Vagina (tissue), 2 donors: Measurements from ENCODE around the gene CYREN.

Source experiments
- POLR2A ChIP-seq, 2 donors: fragments of 450-650 bp; IDR thresholded peaks; one replicate each; pipeline ENCODE4 v1.6.1; 2017; ENCODE audit warnings: antibody characterized with exemption in 2 of 2, mild to moderate bottlenecking in 2 of 2, moderate library complexity in 2 of 2
- TF ChIP-seq, protein P1 (sequence below), 3 experiments: fragments of 450-650 bp in 2 of 3; fragments of 200-600 bp in 1 of 3; sonication (generic) in 1 of 3; IDR thresholded peaks; one replicate each; pipeline ENCODE4 v1.5.1; 2017 to 2019; ENCODE audit warnings: antibody characterized with exemption in 3 of 3, mild to moderate bottlenecking in 2 of 3, moderate library complexity in 2 of 3

DNA sequence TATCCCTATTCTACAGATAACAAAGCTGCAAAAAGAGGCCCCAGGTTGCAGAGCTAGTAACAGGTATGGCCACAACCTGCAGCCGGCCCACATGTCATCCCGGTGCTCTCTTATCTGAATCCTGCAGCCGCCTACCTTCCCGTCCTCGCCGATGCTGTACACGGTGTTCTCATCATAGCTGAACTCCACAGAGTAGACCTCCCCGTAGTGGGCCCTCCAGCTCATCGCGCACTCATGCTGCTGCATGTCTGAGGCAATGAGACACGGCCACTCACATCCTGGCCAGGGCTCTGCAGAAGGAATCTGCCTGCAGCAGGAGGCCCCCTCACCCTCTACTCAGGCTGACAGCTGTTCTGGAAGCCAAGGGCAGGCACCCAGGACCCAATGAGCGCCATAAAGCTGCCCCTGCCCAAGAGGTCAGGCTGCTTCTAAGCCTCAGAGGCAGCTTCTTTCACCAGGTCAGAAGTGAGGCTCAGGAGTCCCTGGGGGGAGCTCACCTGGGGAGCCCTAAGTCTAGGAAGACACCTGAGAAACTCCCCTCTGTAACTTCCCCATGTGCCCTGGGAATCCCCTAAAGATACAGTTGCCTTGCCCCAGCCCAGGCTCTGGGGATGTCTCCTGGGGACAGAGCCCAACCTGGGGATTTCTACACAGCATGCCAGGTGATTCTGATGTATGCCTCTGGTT lies 17.9 kb upstream of the CYREN start:
- TF ChIP-seq, protein P1, sequence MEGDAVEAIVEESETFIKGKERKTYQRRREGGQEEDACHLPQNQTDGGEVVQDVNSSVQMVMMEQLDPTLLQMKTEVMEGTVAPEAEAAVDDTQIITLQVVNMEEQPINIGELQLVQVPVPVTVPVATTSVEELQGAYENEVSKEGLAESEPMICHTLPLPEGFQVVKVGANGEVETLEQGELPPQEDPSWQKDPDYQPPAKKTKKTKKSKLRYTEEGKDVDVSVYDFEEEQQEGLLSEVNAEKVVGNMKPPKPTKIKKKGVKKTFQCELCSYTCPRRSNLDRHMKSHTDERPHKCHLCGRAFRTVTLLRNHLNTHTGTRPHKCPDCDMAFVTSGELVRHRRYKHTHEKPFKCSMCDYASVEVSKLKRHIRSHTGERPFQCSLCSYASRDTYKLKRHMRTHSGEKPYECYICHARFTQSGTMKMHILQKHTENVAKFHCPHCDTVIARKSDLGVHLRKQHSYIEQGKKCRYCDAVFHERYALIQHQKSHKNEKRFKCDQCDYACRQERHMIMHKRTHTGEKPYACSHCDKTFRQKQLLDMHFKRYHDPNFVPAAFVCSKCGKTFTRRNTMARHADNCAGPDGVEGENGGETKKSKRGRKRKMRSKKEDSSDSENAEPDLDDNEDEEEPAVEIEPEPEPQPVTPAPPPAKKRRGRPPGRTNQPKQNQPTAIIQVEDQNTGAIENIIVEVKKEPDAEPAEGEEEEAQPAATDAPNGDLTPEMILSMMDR (IDR thresholded peaks at IDR 0.05): no peak
- TF ChIP-seq POLR2A (IDR thresholded peaks at IDR 0.05): no peak
